Smooth muscle cell (in vitro differentiated cells): ENCODE data around the gene FUZ. TPM values are rescaled to one million over a fixed set of nuclear protein-coding genes. Genes with fewer than 3 reads are reported as not detected.

Source experiments
- DNase-seq: peaks from one replicate; lab custom pipeline; 2025; ENCODE audit not compliant: unreplicated experiment; lab: John Stamatoyannopoulos, UW
- H2AFZ ChIP-seq: fragments of 200-600 bp; sonication (generic); 2 replicates; pipeline ENCODE4 v1.6.0; 2016; ENCODE audit warnings: antibody characterized with exemption, low read depth, mild to moderate bottlenecking
- H3F3A ChIP-seq: fragments of 200-600 bp; sonication (generic); 2 replicates; pipeline ENCODE4 v1.6.0; 2017; ENCODE audit warnings: antibody characterized with exemption, low read depth
- H3K27ac ChIP-seq: fragments of 200-600 bp; sonication (generic); 2 replicates; pipeline ENCODE4 v1.5.1; 2016; ENCODE audit warnings: low read depth, mild to moderate bottlenecking
- H3K27me3 ChIP-seq: fragments of 200-600 bp; sonication (generic); 2 replicates; pipeline ENCODE4 v1.6.1; 2016; ENCODE audit warnings: low read depth, mild to moderate bottlenecking
- H3K36me3 ChIP-seq: fragments of 200-600 bp; sonication (generic); 2 replicates; pipeline ENCODE4 v1.5.1; 2016; ENCODE audit warnings: low read depth
- H3K4me1 ChIP-seq: fragments of 200-600 bp; sonication (generic); 2 replicates; pipeline ENCODE4 v1.5.1; 2016; ENCODE audit warnings: low read depth
- H3K4me2 ChIP-seq: fragments of 200-600 bp; sonication (generic); 2 replicates; pipeline ENCODE4 v1.6.0; 2016; ENCODE audit warnings: mild to moderate bottlenecking
- H3K4me3 ChIP-seq: fragments of 200-600 bp; sonication (generic); 2 replicates; pipeline ENCODE4 v1.5.1; 2016; ENCODE audit warnings: mild to moderate bottlenecking
- H3K79me2 ChIP-seq: fragments of 200-600 bp; sonication (generic); 2 replicates; pipeline ENCODE4 v1.6.0; 2016; ENCODE audit warnings: low read depth, mild to moderate bottlenecking
- H3K9ac ChIP-seq: fragments of 200-600 bp; sonication (generic); 2 replicates; pipeline ENCODE4 v1.6.0; 2016; ENCODE audit warnings: low read depth
- H3K9me3 ChIP-seq: fragments of 200-600 bp; sonication (generic); replicated peaks from 2 replicates; pipeline ENCODE4 v1.5.1; 2016; ENCODE audit warnings: low read depth
- H4K20me1 ChIP-seq: fragments of 200-600 bp; sonication (generic); 2 replicates; pipeline ENCODE4 v1.6.0; 2016; ENCODE audit warnings: low read depth
- CTCF ChIP-seq: fragments of 200-600 bp; sonication (generic); IDR thresholded peaks from 2 replicates; pipeline ENCODE4 v1.5.1; 2017; ENCODE audit warnings: borderline replicate concordance, mild to moderate bottlenecking, antibody characterized with exemption; ENCODE audit not compliant: insufficient read depth, poor library complexity, severe bottlenecking
- WGBS: methylation state at CpG from one replicate; pipeline ENCODE4 v1.1.7; 2016; ENCODE audit warnings: low lambda C conversion rate; 5-methylcytosine and 5-hydroxymethylcytosine counted together
- polyA plus RNA-seq: library from polyadenylated mRNA; unstranded; fragments of >200 nt; fragmentation: Nextera tagmentation; extraction: Ambion mirVana; gene quantifications from 2 replicates; pipeline ENCODE4 v1.2.1, GENCODE V29; 2016
- total RNA-seq: library from RNA; depleted of rRNA; stranded (reverse); fragments of >200 nt; gene quantifications from 2 replicates; pipeline ENCODE4 v1.2.3, GENCODE V29; 2014

The FUZ gene
- total and polyA plus RNA-seq, 2 experiments from 2014 or later: 16.2 to 18.3 TPM

GRCh38 chr19:49843265-49843664 lies 30.2 kb upstream of the FUZ start:
- no peaks in the 10 kb centered on the region for H3K27me3 ChIP-seq
- no peaks in the 10 kb centered on the region for H3K79me2 ChIP-seq
- H3K4me3 ChIP-seq: no peak overlapping the region
- H3F3A ChIP-seq: no peaks in the 10 kb centered on the region
- no peak for DNase-seq
- no peak overlapping the region for H3K27ac ChIP-seq
- peaks cover 8% of the 10 kb centered on the region for H3K36me3 ChIP-seq
- no peak overlapping the region for H3K4me2 ChIP-seq
- no peaks in the 10 kb centered on the region for H3K9me3 ChIP-seq
- H3K9ac ChIP-seq: no peak overlapping the region
- H3K4me1 ChIP-seq: no peaks in the 10 kb centered on the region
- no peak for TF ChIP-seq CTCF
- H2AFZ ChIP-seq: no peak overlapping the region
- peaks cover 5% of the 10 kb centered on the region for H4K20me1 ChIP-seq
- WGBS: over 99% methylated on average over 3 of the region's 3 CpGs

- Histone ChIP-seq H3K4me3 (no peak overlapping the region), H3K9me3 (no peaks in the 10 kb centered on the region), H4K20me1 (no peaks in the 10 kb centered on the region), H3K36me3 (peaks cover 8% of the 10 kb centered on the region), H3K9ac (no peak overlapping the region), H3F3A (no peaks in the 10 kb centered on the region), H3K27ac (no peak overlapping the region), H3K79me2 (no peaks in the 10 kb centered on the region), H2AFZ (no peak overlapping the region), H3K4me2 (no peak overlapping the region), H3K27me3 (no peaks in the 10 kb centered on the region), H3K4me1 (no peaks in the 10 kb centered on the region)
- no peak for TF ChIP-seq CTCF
- 96% methylated on average over 17 of the region's 17 CpGs for WGBS
- no peak for DNase-seq
These were observed 27.7 kb upstream of the FUZ start for GRCh38 chr19:49840736-49841249.

DNA sequence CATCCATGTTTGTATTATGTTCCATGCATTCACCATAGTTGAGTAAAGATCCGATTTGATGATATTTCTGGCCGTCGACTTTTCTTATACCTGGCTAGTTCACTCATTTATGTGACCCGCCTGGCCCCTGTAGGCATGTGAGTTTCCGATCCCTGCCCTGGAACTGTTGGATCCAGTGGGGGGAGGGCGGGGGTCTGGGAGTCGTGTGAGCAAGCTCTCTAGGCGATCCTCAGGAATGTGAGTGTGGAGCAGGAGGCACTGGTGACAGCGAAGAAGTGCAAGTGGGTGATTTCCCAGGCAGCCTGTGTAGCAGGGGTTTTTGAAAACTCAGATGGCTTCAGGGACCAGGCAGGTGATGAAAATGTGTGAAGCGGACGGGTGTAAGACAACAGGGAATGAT lies 27.2 kb upstream of the FUZ start:
- Histone ChIP-seq H3K4me1 (no peaks in the 10 kb centered on the region), H3K27ac (no peak overlapping the region), H3K4me2 (no peak overlapping the region), H3F3A (no peaks in the 10 kb centered on the region), H3K9ac (no peak overlapping the region), H3K79me2 (no peaks in the 10 kb centered on the region), H3K9me3 (no peaks in the 10 kb centered on the region), H3K27me3 (no peaks in the 10 kb centered on the region), H3K36me3 (peaks cover 8% of the 10 kb centered on the region), H2AFZ (no peak overlapping the region), H3K4me3 (no peak overlapping the region), H4K20me1 (no peaks in the 10 kb centered on the region)
- DNase-seq: no peak
- no peak for TF ChIP-seq CTCF
- WGBS: 82% methylated on average over 11 of the region's 11 CpGs

DNA sequence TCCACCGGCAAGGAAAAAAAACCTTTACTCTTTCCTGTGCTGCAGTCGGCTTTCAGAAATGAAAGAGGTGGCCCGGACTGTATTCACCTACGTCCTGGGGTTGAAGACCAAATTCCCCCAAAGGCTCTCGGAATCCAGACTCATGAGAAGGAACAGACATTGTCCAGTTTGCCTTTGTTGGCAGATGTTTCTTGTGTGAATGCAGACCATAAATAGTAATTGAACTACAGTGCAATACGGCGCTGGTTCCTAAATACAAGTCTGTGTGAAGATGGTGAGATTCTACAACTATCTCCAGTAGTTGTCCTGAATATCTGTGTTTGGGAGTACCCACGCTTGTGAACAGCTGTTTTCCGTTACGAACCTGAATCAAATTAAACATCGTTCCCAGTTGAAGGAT lies 26.6 kb upstream of the FUZ start:
- no peak overlapping the region for H3K27ac ChIP-seq
- H3K4me1 ChIP-seq: no peaks in the 10 kb centered on the region
- H2AFZ ChIP-seq: no peak overlapping the region
- no peaks in the 10 kb centered on the region for H3F3A ChIP-seq
- WGBS: 92% methylated on average over 11 of the region's 11 CpGs
- no peaks in the 10 kb centered on the region for H3K27me3 ChIP-seq
- H3K36me3 ChIP-seq: peaks cover 8% of the 10 kb centered on the region
- no peak for TF ChIP-seq CTCF
- H3K4me2 ChIP-seq: no peak overlapping the region
- no peak for DNase-seq
- no peak overlapping the region for H3K9ac ChIP-seq
- no peak overlapping the region for H3K4me3 ChIP-seq
- no peaks in the 10 kb centered on the region for H4K20me1 ChIP-seq
- H3K9me3 ChIP-seq: no peaks in the 10 kb centered on the region
- H3K79me2 ChIP-seq: no peaks in the 10 kb centered on the region
